Measurements from ENCODE around the gene LENG9. TPM values are rescaled to one million over a fixed set of nuclear protein-coding genes. Genes with fewer than 3 reads are reported as not detected.

LENG9 gene
- total RNA-seq, 4 donors from 2014 or later, result 5.4 to 9.3 (median 8.1) TPM

DNA sequence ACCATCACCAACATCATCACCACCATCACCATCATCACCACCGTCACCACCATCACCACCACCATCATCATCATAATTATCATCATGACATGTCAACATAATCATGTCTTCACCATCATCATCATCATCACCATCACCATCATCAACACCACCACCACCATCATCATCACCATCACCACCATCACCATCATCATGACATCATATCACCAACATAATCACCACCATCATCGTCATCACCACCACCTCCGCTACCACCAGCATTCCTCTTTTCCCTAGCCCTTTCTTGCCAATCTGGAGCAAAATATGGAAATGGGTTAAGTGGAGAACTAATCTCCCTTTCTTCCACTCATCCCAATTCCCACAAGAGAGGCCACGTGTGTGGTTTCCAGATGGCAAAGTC lies 49.4 kb downstream of the LENG9 start:
- no peaks in the 10 kb centered on the region for H3K9me3 ChIP-seq
- intact Hi-C loops (cut with DNase I), result no loop called here
- H3K4me3 ChIP-seq, result no peak overlapping the region
- H3K27me3 ChIP-seq, result peaks cover 0 to 85% (median 33%) of the 10 kb centered on the region in 4 donors
- no peak overlapping the region for H3K27ac ChIP-seq (replicated peaks in 1 of 4)
- H3K36me3 ChIP-seq, result no peaks in the 10 kb centered on the region
- DNase-seq (ENCODE audit: extremely low spot score), result no peak
- 93% methylated on average over 4 of the region's 4 CpGs for WGBS
- peaks cover 5 to 27% (median 20%) of the 10 kb centered on the region in 4 donors for H3K4me1 ChIP-seq
- TF ChIP-seq POLR2A (IDR thresholded peaks at IDR 0.05; ENCODE audit: low read depth), result no peak
- TF ChIP-seq POLR2AphosphoS5 (IDR thresholded peaks at IDR 0.05), result no peak
- TF ChIP-seq, protein P1, sequence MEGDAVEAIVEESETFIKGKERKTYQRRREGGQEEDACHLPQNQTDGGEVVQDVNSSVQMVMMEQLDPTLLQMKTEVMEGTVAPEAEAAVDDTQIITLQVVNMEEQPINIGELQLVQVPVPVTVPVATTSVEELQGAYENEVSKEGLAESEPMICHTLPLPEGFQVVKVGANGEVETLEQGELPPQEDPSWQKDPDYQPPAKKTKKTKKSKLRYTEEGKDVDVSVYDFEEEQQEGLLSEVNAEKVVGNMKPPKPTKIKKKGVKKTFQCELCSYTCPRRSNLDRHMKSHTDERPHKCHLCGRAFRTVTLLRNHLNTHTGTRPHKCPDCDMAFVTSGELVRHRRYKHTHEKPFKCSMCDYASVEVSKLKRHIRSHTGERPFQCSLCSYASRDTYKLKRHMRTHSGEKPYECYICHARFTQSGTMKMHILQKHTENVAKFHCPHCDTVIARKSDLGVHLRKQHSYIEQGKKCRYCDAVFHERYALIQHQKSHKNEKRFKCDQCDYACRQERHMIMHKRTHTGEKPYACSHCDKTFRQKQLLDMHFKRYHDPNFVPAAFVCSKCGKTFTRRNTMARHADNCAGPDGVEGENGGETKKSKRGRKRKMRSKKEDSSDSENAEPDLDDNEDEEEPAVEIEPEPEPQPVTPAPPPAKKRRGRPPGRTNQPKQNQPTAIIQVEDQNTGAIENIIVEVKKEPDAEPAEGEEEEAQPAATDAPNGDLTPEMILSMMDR (IDR thresholded peaks at IDR 0.05), result no peak
- no peak for TF ChIP-seq EP300 (IDR thresholded peaks at IDR 0.05)

DNA sequence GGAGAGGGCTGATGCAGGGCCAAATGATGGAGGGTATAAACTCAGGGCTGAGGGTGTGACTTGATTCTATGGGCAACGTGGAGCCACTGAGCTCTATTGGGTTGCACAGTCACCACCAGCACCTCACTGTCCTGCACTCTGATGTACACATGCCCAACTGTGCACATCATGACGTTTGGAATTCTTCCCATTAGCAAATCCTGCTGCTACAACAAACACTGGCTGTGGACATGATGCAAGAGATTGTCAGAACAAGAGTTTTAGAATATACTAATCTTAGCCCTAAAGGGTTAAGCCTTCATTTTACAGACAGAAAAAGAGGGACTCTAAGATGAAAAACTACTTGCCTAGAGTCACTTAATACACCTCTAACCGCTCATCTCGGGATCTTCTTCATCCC lies 50.7 kb downstream of the LENG9 start:
- H3K27ac ChIP-seq (replicated peaks in 1 of 4), result no peak overlapping the region
- H3K27me3 ChIP-seq, result peaks cover 0 to 72% (median 33%) of the 10 kb centered on the region in 4 donors
- H3K36me3 ChIP-seq, result no peaks in the 10 kb centered on the region
- intact Hi-C loops (cut with DNase I), result no loop called here
- no peak overlapping the region for H3K4me3 ChIP-seq
- TF ChIP-seq EP300 (IDR thresholded peaks at IDR 0.05) (no peak), POLR2A (IDR thresholded peaks at IDR 0.05; ENCODE audit: low read depth) (no peak), POLR2AphosphoS5 (IDR thresholded peaks at IDR 0.05) (no peak)
- TF ChIP-seq, protein P1 (IDR thresholded peaks at IDR 0.05), result no peak
- no peaks in the 10 kb centered on the region for H3K9me3 ChIP-seq
- H3K4me1 ChIP-seq, result peaks cover 2 to 18% (median 10%) of the 10 kb centered on the region in 4 donors
- WGBS, result 85% methylated on average over 3 of the region's 4 CpGs
- DNase-seq (ENCODE audit: extremely low spot score), result no peak

Small RNAs within 50 kb of the gene (small RNA-seq; reads per million reads assigned to genes)
- 0 reads per million in 3 donors for gene AC245884.3

Other genes starting within 250 kb of the LENG9 start
- 10 to 100 TPM in 2 of 4 donors, 1 to 10 TPM in 2; 9.1 to 36.1 (median 11.3) TPM for gene LILRB3, start 240.8 kb downstream of the LENG9 start, total RNA-seq
- 1 to 10 TPM in 3 of 4 donors, under 1 TPM in 1; 0.86 to 2.9 (median 2.6) TPM for gene LILRA6, start 221.0 kb downstream of the LENG9 start, total RNA-seq
- 10 to 100 TPM; 16.6 to 26.6 (median 21.4) TPM for gene LILRB5, start 206.5 kb downstream of the LENG9 start, total RNA-seq
- gene LILRB2, start 182.7 kb downstream of the LENG9 start, total RNA-seq, result 1 to 10 TPM; 2.1 to 5.6 (median 2.6) TPM
- gene LILRA5, start 150.6 kb downstream of the LENG9 start, total RNA-seq, result 10 to 100 TPM in 1 of 4 donors, 1 to 10 TPM in 3; 1.5 to 12.1 (median 2.7) TPM
- not detected for gene LILRA4, start 124.6 kb downstream of the LENG9 start, total RNA-seq
- 10 to 100 TPM in 3 of 4 donors, 1 to 10 TPM in 1; 7.6 to 23.4 (median 13.0) TPM for gene LAIR1, start 98.8 kb downstream of the LENG9 start, total RNA-seq
- 1 to 10 TPM in 3 of 4 donors, under 1 TPM in 1; 0.83 to 8.0 (median 5.6) TPM for gene TTYH1, start 48.3 kb downstream of the LENG9 start, total RNA-seq
- gene LENG8, start 14.6 kb downstream of the LENG9 start, total RNA-seq, result 100 to 1,000 TPM in 1 of 4 donors, 10 to 100 TPM in 3; 42.9 to 115 (median 72.2) TPM
- 10 to 100 TPM; 10.8 to 27.1 (median 20.6) TPM for gene CDC42EP5, start 9.5 kb upstream of the LENG9 start, total RNA-seq
- not detected for gene LAIR2, start 39.1 kb upstream of the LENG9 start, total RNA-seq
- gene LILRA2, start 110.0 kb upstream of the LENG9 start, total RNA-seq, result 1 to 10 TPM in 3 of 4 donors, under 1 TPM in 1; 0.83 to 4.6 (median 2.3) TPM
- gene LILRA1, start 129.9 kb upstream of the LENG9 start, total RNA-seq, result 1 to 10 TPM in 1 of 4 donors, under 1 TPM in 3; 0.23 to 2.0 (median 0.47) TPM
- 1 to 10 TPM; 1.4 to 5.0 (median 2.7) TPM for gene LILRB1, start 166.7 kb upstream of the LENG9 start, total RNA-seq
- gene LILRB4, start 199.2 kb upstream of the LENG9 start, total RNA-seq, result 10 to 100 TPM in 1 of 4 donors, 1 to 10 TPM in 3; 4.9 to 16.2 (median 6.5) TPM

Measured in esophagus muscularis mucosa (tissue), 4 donors.